Thyroid gland (tissue), 4 donors: ENCODE data around the gene PSENEN. TPM values are rescaled to one million over a fixed set of nuclear protein-coding genes. Genes with fewer than 3 reads are reported as not detected.

Experiments used
- DNase-seq, 2 donors: peaks; one replicate each; pipeline ENCODE4 v3.0.0-alpha.2; 2019
- H3K27ac ChIP-seq, 3 donors: fragments of 200-600 bp; sonication (generic); 1 replicate in 2 of 3; 2 replicates in 1 of 3; pipeline ENCODE4 v1.5.1; 2016 to 2019; ENCODE audit warnings: mild to moderate bottlenecking in 1 of 3, moderate library complexity in 1 of 3
- H3K27me3 ChIP-seq: fragments of 200-600 bp; sonication (generic); one replicate; pipeline ENCODE4 v1.5.1; 2019
- H3K36me3 ChIP-seq, 2 donors: fragments of 200-600 bp; sonication (generic); one replicate each; pipeline ENCODE4 v1.5.1; 2016 to 2019
- H3K4me1 ChIP-seq, 2 donors: fragments of 200-600 bp; sonication (generic); one replicate each; pipeline ENCODE4 v1.5.1; 2017 to 2019
- H3K4me3 ChIP-seq, 3 donors: fragments of 200-600 bp; sonication (generic); replicated peaks in 1 of 3; 1 replicate in 2 of 3; 2 replicates in 1 of 3; pipeline ENCODE4 v1.5.1; 2016; ENCODE audit warnings: mild to moderate bottlenecking in 1 of 3
- H3K9me3 ChIP-seq: fragments of 200-600 bp; sonication (generic); one replicate; pipeline ENCODE4 v1.5.1; 2017
- POLR2A ChIP-seq, 2 donors: fragments of 450-650 bp; IDR thresholded peaks; one replicate each; pipeline ENCODE4 v1.6.1; 2017; ENCODE audit warnings: antibody characterized with exemption in 2 of 2, mild to moderate bottlenecking in 2 of 2, moderate library complexity in 1 of 2
- WGBS, 2 donors: methylation state at CpG; one replicate each; pipeline ENCODE4 v1.1.5; 2017; 5-methylcytosine and 5-hydroxymethylcytosine counted together
- intact Hi-C: fragments of 100-400 bp; cut with DNase I; formaldehyde crosslinking; loops from one replicate; pipeline ENCODE4 v1.15.1; 2023
- total RNA-seq, 4 donors: library from RNA; depleted of rRNA; stranded (reverse); fragments of >200 nt; gene quantifications; one replicate each; pipeline ENCODE4 v1.2.3, GENCODE V29; 2016
- TF ChIP-seq, protein P1 (sequence below), 6 experiments: fragments of 200-600 bp in 3 of 6; fragments of 450-650 bp in 3 of 6; sonication (generic) in 3 of 6; IDR thresholded peaks; one replicate each; pipeline ENCODE4 v1.5.1; 2016 to 2019; ENCODE audit warnings: antibody characterized with exemption in 6 of 6, mild to moderate bottlenecking in 2 of 6, inconsistent platforms in 1 of 6, moderate library complexity in 1 of 6

Gene PSENEN
- total RNA-seq, 4 donors from 2014 or later, result 34.0 to 73.8 (median 40.5) TPM

DNA sequence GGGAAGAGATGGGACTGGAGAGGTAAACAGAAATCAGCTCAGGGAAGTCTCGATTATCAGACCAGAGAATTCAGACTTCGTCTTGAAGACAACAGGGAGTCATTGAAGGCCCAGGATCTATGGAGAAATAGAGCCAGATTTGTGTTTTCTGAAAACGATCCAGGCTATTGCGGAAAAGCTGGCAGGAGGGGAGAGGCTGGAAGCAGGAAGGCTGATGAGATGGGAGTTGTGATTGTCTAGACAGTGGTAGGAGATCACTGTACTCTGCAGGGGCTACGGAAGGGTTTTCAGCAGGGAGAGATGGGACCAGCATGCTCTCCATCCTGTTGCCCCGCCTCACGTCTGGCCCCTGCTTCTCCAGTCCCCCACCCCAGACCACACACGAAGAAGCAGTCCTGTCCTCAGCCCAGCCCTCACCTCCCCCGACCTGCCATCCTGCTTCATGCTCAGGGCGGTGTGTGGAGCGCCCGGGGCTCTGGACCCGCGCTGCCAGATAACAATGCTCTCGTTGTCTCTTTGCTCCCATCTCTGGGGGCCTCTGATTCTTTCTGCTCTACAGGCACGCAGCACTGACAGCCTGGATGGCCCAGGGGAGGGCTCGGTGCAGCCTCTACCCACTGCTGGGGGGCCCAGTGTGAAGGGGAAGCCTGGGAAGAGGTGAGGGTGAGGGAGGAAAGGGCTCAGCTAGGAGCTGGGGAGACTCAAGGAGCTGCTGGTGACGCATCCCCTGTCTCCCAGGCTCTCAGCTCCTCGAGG lies 31.8 kb downstream of the PSENEN start:
- no peak for TF ChIP-seq POLR2A (IDR thresholded peaks at IDR 0.05)
- TF ChIP-seq, protein P1, sequence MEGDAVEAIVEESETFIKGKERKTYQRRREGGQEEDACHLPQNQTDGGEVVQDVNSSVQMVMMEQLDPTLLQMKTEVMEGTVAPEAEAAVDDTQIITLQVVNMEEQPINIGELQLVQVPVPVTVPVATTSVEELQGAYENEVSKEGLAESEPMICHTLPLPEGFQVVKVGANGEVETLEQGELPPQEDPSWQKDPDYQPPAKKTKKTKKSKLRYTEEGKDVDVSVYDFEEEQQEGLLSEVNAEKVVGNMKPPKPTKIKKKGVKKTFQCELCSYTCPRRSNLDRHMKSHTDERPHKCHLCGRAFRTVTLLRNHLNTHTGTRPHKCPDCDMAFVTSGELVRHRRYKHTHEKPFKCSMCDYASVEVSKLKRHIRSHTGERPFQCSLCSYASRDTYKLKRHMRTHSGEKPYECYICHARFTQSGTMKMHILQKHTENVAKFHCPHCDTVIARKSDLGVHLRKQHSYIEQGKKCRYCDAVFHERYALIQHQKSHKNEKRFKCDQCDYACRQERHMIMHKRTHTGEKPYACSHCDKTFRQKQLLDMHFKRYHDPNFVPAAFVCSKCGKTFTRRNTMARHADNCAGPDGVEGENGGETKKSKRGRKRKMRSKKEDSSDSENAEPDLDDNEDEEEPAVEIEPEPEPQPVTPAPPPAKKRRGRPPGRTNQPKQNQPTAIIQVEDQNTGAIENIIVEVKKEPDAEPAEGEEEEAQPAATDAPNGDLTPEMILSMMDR (IDR thresholded peaks at IDR 0.05), result no peak
- intact Hi-C loops, result no loop called here
- H3K9me3 ChIP-seq, result no peaks in the 10 kb centered on the region
- 61 to 66% methylated on average over 17 to 19 of the region's 19 CpGs for WGBS, 2 donors
- no peaks in the 10 kb centered on the region for H3K27me3 ChIP-seq
- H3K4me3 ChIP-seq, result no peak overlapping the region
- no peak overlapping the region for H3K27ac ChIP-seq
- H3K36me3 ChIP-seq, result peaks cover 0 to 3% of the 10 kb centered on the region in 2 donors
- DNase-seq, result no peak
- peaks cover 6 to 8% of the 10 kb centered on the region in 2 donors for H3K4me1 ChIP-seq

DNA sequence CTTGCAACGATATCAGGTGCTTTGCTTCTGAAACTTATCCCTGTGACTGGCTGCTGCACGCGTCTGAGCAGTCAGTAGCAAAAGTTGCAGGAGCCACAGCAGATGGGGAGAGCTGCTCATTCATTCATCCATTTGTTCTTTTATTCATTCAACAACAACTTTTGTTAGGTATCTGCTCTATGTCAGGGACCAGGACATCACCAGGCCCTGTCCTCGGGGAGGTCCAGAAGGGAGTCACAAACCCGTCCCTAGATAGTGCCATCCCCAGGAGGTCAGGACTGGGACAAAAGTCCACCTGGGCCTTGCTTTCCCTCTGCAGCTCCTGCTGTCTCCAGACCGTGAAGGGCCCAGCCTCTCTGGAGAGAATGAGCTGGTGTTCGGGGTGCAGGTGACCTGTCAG lies 32.5 kb downstream of the PSENEN start:
- Histone ChIP-seq H3K27me3 (no peaks in the 10 kb centered on the region), H3K9me3 (no peaks in the 10 kb centered on the region), H3K4me1 (peaks cover 6 to 8% of the 10 kb centered on the region in 2 donors), H3K36me3 (peaks cover 0 to 3% of the 10 kb centered on the region in 2 donors), H3K4me3 (no peak overlapping the region), H3K27ac (no peak overlapping the region)
- TF ChIP-seq, protein P1 (IDR thresholded peaks at IDR 0.05), result no peak
- no peak for TF ChIP-seq POLR2A (IDR thresholded peaks at IDR 0.05)
- 79 to 84% methylated on average over 6 to 7 of the region's 7 CpGs for WGBS, 2 donors
- no peak for DNase-seq
- intact Hi-C loops, result no loop called here

DNA sequence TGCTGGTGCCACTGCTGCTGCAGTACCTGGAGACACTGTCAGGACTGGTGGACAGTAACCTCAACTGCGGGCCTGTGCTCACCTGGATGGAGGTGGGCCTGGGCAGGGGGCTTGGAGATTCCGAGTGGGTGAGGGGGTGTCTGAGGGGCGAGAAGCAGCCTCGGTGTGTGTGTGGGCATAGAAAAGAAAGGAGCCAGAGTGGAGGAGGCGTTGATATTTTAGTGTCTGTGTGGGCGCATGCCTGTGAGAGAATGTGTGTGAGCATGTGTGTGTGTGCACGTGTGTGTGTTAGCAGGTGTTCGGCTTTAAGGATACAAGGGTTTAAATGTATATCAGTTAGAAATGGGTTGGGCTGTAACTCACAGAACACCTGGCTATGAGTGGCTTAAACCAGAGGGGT lies 33.6 kb downstream of the PSENEN start:
- 93 to 94% methylated on average over 8 of the region's 8 CpGs for whole genome bisulfite sequencing, 2 donors
- TF ChIP-seq, protein P1 (IDR thresholded peaks at IDR 0.05), result no peak
- TF ChIP-seq POLR2A (IDR thresholded peaks at IDR 0.05), result no peak
- no peak overlapping the region for H3K4me3 ChIP-seq
- intact Hi-C loops, result no loop called here
- peaks cover 6 to 8% of the 10 kb centered on the region in 2 donors for H3K4me1 ChIP-seq
- peaks cover 0 to 3% of the 10 kb centered on the region in 2 donors for H3K36me3 ChIP-seq
- H3K27me3 ChIP-seq, result no peaks in the 10 kb centered on the region
- DNase-seq, result no peak
- H3K27ac ChIP-seq, result no peak overlapping the region
- no peaks in the 10 kb centered on the region for H3K9me3 ChIP-seq

DNA sequence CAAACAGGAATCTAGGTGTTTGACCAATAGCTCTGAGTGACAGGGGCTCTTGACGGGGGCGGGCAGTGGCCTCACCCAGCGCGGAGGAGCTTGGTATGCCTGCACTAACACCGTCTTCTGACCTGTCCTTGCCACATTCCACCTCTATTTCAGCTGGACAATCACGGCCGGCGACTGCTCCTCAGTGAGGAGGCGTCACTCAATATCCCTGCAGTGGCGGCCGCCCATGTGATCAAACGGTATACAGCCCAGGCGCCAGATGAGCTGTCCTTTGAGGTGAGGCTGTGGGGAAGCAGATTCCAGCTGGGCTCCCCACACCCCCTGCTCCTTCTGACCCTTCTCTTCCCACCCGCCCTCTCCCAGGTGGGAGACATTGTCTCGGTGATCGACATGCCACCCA lies 34.6 kb downstream of the PSENEN start:
- H3K4me3 ChIP-seq, result no peak overlapping the region
- no peak overlapping the region for H3K27ac ChIP-seq
- H3K36me3 ChIP-seq, result peaks cover 0 to 3% of the 10 kb centered on the region in 2 donors
- 94 to 100% methylated on average over 3 to 16 of the region's 16 CpGs for WGBS, 2 donors
- intact Hi-C loops, result no loop called here
- no peaks in the 10 kb centered on the region for H3K9me3 ChIP-seq
- DNase-seq, result no peak
- no peak for TF ChIP-seq POLR2A (IDR thresholded peaks at IDR 0.05)
- TF ChIP-seq, protein P1 (IDR thresholded peaks at IDR 0.05), result no peak
- peaks cover under 1 to 3% of the 10 kb centered on the region in 2 donors for H3K4me1 ChIP-seq
- no peaks in the 10 kb centered on the region for H3K27me3 ChIP-seq

DNA sequence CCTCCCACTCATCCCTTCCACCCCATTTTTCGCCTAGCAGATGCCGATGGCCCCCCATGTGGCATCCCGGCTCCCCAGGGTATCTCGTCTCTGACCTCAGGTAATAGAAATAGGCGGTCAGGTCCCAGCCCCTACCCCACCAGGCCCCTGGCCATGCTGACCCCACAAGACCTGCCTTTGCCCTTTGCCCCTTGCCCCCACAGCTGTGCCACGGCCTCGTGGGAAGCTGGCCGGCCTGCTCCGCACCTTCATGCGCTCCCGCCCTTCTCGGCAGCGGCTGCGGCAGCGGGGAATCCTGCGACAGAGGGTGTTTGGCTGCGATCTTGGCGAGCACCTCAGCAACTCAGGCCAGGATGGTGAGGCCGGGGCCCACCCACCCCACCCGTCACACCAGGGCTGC lies 35.3 kb downstream of the PSENEN start:
- WGBS, 2 donors, result 93 to 97% methylated on average over 14 to 18 of the region's 20 CpGs
- Histone ChIP-seq H3K4me3 (no peak overlapping the region), H3K9me3 (no peaks in the 10 kb centered on the region), H3K4me1 (peaks cover 0 to 1% of the 10 kb centered on the region in 2 donors), H3K36me3 (peaks cover 0 to 3% of the 10 kb centered on the region in 2 donors), H3K27me3 (no peaks in the 10 kb centered on the region), H3K27ac (no peak overlapping the region)
- TF ChIP-seq, protein P1 (IDR thresholded peaks at IDR 0.05), result no peak
- TF ChIP-seq POLR2A (IDR thresholded peaks at IDR 0.05), result no peak
- no peak for DNase-seq
- intact Hi-C loops, result no loop called here
